Tibial nerve (tissue), 4 donors: ENCODE results near the gene HBP1. TPM values are rescaled to one million over a fixed set of nuclear protein-coding genes. Genes with fewer than 3 reads are reported as not detected.

Experiments
- DNase-seq, 2 donors: peaks; one replicate each; pipeline ENCODE4 v3.0.0-alpha.2; 2019; ENCODE audit warnings: low spot score in 2 of 2
- H3K27ac ChIP-seq, 4 donors: fragments of 200-600 bp; sonication (generic) in 3 of 4; one replicate each; pipeline ENCODE4 v1.5.1; 2017 to 2019; ENCODE audit warnings: mild to moderate bottlenecking in 1 of 4
- H3K27me3 ChIP-seq, 2 donors: fragments of 200-600 bp; sonication (generic) in 1 of 2; one replicate each; pipeline versions ENCODE4 v1.5.1 to v1.6.0; 2017 to 2019
- H3K36me3 ChIP-seq, 3 donors: fragments of 200-600 bp; sonication (generic); one replicate each; pipeline ENCODE4 v1.5.1; 2018 to 2019
- H3K4me1 ChIP-seq, 4 donors: fragments of 200-600 bp; sonication (generic) in 3 of 4; one replicate each; pipeline ENCODE4 v1.5.1; 2017 to 2019
- H3K4me3 ChIP-seq, 4 donors: fragments of 200-600 bp; sonication (generic) in 3 of 4; one replicate each; pipeline ENCODE4 v1.5.1; 2017 to 2019; ENCODE audit warnings: mild to moderate bottlenecking in 1 of 4, moderate library complexity in 1 of 4
- H3K9me3 ChIP-seq, 4 donors: fragments of 200-600 bp; sonication (generic) in 3 of 4; one replicate each; pipeline ENCODE4 v1.5.1; 2017 to 2019
- EP300 ChIP-seq, 2 donors: sonication (generic); formaldehyde crosslinking; IDR thresholded peaks; one replicate each; pipeline ENCODE4 v1.6.1; 2017; ENCODE audit warnings: antibody characterized with exemption in 2 of 2, mild to moderate bottlenecking in 1 of 2
- POLR2A ChIP-seq, 2 donors: fragments of 450-650 bp; IDR thresholded peaks; one replicate each; pipeline ENCODE4 v1.6.1; 2017; ENCODE audit warnings: antibody characterized with exemption in 2 of 2, mild to moderate bottlenecking in 2 of 2, moderate library complexity in 2 of 2
- WGBS, 2 donors: methylation state at CpG; one replicate each; pipeline ENCODE4 v1.1.5; 2018; 5-methylcytosine and 5-hydroxymethylcytosine counted together
- total RNA-seq, 4 donors: library from RNA; depleted of rRNA; stranded (reverse); fragments of >200 nt; gene quantifications; one replicate each; pipeline ENCODE4 v1.1.0, GENCODE V29; 2016
- TF ChIP-seq, protein P1 (sequence below), 5 experiments: fragments of 200-600 bp in 3 of 5; fragments of 450-650 bp in 2 of 5; sonication (generic) in 3 of 5; IDR thresholded peaks; one replicate each; pipeline ENCODE4 v1.5.1; 2016 to 2019; ENCODE audit warnings: antibody characterized with exemption in 5 of 5, mild to moderate bottlenecking in 3 of 5, moderate library complexity in 2 of 5

HBP1 gene
- total RNA-seq, 4 donors from 2014 or later, result 78.9 to 157 (median 123) TPM

DNA sequence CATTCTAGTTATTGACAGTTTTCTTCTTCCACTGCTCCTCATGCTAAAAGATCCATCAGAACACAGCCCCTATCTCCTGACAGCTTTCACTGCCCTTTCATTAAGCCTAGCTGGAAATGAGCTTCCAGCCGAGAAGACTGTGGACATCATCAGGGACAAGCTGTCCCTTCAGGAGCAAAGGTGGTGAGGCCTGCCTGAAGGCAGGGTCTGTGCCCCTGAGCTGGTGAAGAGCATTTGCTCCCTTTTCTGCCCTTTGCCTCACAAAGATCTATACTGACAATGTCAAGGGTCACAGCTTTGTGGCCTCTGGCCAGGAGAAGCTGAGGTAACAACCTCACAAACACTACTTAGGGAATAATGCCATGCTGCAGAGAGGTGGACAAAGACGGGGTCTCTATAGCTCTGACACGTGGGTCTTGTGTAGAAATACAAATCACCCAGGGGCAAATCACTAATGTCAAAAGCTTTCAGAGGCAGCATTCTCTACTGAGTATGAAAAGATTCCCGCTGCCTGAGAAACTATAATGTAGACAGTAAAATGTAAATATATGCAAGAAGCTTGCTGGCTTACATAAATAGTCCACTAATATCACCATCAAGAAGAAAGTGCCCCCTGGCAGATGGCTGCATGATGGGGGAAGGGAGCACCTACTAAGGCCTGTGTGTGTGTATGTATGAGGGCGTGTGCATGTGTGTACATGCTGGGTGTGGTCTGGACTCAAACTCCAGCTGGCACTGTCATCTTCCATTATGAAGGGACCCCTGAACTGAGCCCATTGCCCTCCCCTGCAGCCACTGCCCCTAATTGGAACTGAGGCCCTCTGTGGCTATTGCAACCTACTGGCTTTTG, 55.8 kb downstream of the HBP1 start:
- H3K4me1 ChIP-seq, result no peaks in the 10 kb centered on the region
- TF ChIP-seq EP300 (IDR thresholded peaks at IDR 0.05) (no peak), POLR2A (IDR thresholded peaks at IDR 0.05) (no peak)
- TF ChIP-seq, protein P1, sequence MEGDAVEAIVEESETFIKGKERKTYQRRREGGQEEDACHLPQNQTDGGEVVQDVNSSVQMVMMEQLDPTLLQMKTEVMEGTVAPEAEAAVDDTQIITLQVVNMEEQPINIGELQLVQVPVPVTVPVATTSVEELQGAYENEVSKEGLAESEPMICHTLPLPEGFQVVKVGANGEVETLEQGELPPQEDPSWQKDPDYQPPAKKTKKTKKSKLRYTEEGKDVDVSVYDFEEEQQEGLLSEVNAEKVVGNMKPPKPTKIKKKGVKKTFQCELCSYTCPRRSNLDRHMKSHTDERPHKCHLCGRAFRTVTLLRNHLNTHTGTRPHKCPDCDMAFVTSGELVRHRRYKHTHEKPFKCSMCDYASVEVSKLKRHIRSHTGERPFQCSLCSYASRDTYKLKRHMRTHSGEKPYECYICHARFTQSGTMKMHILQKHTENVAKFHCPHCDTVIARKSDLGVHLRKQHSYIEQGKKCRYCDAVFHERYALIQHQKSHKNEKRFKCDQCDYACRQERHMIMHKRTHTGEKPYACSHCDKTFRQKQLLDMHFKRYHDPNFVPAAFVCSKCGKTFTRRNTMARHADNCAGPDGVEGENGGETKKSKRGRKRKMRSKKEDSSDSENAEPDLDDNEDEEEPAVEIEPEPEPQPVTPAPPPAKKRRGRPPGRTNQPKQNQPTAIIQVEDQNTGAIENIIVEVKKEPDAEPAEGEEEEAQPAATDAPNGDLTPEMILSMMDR (IDR thresholded peaks at IDR 0.05), result no peak
- no peak overlapping the region for H3K4me3 ChIP-seq
- no peak overlapping the region for H3K27ac ChIP-seq
- H3K36me3 ChIP-seq, result peaks cover 0 to 46% (median 0%) of the 10 kb centered on the region in 3 donors
- H3K27me3 ChIP-seq, result no peaks in the 10 kb centered on the region
- WGBS, 2 donors, result 53 to 72% methylated on average over 5 of the region's 5 CpGs
- no peaks in the 10 kb centered on the region for H3K9me3 ChIP-seq
- DNase-seq, result no peak

DNA sequence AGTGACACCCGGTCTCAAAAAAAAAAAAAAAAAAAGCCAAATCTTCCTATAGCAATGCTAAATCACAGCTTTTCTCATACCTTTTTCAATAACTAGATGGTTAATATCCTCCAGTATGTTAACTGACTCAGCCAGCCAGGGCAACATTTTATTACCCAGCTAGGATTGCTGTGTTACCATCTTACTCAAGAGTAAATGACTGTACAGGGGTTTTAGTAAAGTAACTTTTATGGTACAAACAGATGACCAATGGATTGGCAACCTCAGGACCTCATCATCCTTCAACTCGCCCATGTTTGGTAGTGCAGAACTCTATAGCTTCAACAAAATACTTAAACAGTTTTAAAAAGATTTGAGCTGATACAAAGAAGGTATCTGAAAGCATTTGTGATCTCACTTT, 59.5 kb downstream of the HBP1 start:
- no peak for TF ChIP-seq POLR2A (IDR thresholded peaks at IDR 0.05)
- no peak for DNase-seq
- Histone ChIP-seq H3K9me3 (no peaks in the 10 kb centered on the region), H3K27me3 (no peaks in the 10 kb centered on the region), H3K4me3 (no peak overlapping the region), H3K36me3 (peaks cover 0 to 22% (median 0%) of the 10 kb centered on the region in 3 donors), H3K27ac (no peak overlapping the region), H3K4me1 (no peaks in the 10 kb centered on the region)
- 95 to 96% methylated on average over 2 of the region's 2 CpGs for WGBS, 2 donors

DNA sequence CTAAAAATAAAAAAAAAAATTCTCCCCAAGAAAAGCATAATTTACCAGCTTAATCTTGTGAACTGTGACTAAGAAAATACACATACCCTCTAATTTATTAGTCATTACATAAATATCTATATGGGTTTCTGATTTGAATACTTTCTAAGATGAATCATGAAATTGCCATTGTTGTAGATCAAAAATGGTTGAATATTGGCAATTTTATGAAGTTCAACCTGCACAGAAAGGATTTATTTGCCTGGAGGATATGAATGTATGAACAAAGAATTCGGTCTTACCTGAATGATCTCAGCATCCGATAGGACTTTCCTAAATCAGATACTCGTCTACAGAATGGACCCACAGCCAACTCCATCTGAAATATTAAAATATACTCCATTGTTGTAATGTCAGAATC, 61.5 kb downstream of the HBP1 start:
- Histone ChIP-seq H3K27me3 (no peaks in the 10 kb centered on the region), H3K9me3 (no peaks in the 10 kb centered on the region), H3K36me3 (peaks cover 0 to 25% (median 0%) of the 10 kb centered on the region in 3 donors), H3K4me1 (no peaks in the 10 kb centered on the region), H3K27ac (no peak overlapping the region), H3K4me3 (no peak overlapping the region)
- no peak for TF ChIP-seq POLR2A (IDR thresholded peaks at IDR 0.05)
- no peak for TF ChIP-seq EP300 (IDR thresholded peaks at IDR 0.05)
- TF ChIP-seq, protein P1 (IDR thresholded peaks at IDR 0.05), result no peak
- DNase-seq, result no peak
- 95% methylated on average over 3 of the region's 3 CpGs for WGBS, 2 donors

DNA sequence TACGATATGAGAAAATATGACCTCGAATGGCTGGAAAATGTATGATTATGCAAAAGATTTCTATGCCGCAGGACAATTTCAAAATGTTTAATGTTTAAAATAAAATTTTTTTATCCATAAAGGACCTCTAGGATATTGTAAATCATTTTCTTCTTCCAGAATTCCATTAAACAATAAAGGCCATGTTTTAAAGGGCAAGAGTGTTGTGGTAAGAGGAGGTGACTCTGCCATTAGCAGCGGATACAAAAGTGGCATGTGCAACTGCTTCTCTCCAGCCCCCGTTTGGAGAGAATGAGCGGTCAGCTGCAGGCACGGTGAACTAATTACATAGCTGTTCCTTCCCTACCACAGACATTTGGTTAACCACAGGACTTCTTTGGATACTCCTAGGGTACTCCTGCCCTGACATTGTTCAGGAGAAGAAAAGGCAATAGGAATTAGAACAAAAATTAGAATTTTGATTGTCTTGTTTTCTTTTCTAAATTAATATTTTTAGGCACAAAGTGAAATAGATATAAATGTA, 63.8 kb downstream of the HBP1 start:
- H3K27me3 ChIP-seq, result no peaks in the 10 kb centered on the region
- H3K36me3 ChIP-seq, result peaks cover 0 to 17% (median 0%) of the 10 kb centered on the region in 3 donors
- TF ChIP-seq, protein P1 (IDR thresholded peaks at IDR 0.05), result no peak
- TF ChIP-seq EP300 (IDR thresholded peaks at IDR 0.05), result no peak
- no peak for TF ChIP-seq POLR2A (IDR thresholded peaks at IDR 0.05)
- DNase-seq, result no peak
- no peaks in the 10 kb centered on the region for H3K4me1 ChIP-seq
- no peak overlapping the region for H3K27ac ChIP-seq
- H3K9me3 ChIP-seq, result no peaks in the 10 kb centered on the region
- 85 to 86% methylated on average over 7 of the region's 7 CpGs for WGBS, 2 donors
- H3K4me3 ChIP-seq, result no peak overlapping the region

DNA sequence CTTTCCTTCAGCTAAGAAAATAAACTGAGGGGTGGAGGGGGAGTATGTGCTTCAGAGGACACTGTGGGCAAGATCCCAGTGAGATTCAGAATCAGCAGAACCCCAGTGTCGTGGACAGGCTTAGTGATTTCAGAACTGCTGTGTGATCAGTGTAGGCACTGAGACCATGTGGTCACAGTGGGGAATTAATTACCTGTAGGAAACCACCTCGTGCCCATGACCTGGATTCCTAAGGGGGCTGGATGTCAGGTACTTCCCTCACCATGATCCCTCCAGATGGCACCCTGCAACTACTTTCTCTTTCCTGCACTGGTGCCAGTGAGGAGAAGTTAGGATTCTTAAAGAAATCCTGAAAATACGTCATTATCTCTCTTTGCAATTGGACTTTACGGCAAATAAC, 64.4 kb downstream of the HBP1 start:
- TF ChIP-seq, protein P1 (IDR thresholded peaks at IDR 0.05), result no peak
- TF ChIP-seq POLR2A (IDR thresholded peaks at IDR 0.05) (no peak), EP300 (IDR thresholded peaks at IDR 0.05) (no peak)
- Histone ChIP-seq H3K27me3 (no peaks in the 10 kb centered on the region), H3K4me3 (no peak overlapping the region), H3K9me3 (no peaks in the 10 kb centered on the region), H3K36me3 (peaks cover 0 to 17% (median 0%) of the 10 kb centered on the region in 3 donors), H3K4me1 (no peaks in the 10 kb centered on the region), H3K27ac (no peak overlapping the region)
- no peak for DNase-seq
- WGBS, 2 donors, result 82 to 86% methylated on average over 4 of the region's 4 CpGs
